Endothelial cell of umbilical vein (primary cell): ENCODE measurements around the gene ZNF365. TPM values are rescaled to one million over a fixed set of nuclear protein-coding genes. Genes with fewer than 3 reads are reported as not detected.

Experiments
- BruUV-seq: library from RNA; stranded (reverse); fragments of 400-500 nt; replicated peaks from 2 replicates; lab custom pipeline; 2021; lab: Mats Ljungman, UMichigan
- CTCF ChIA-PET: fragments of 300-600, 350-600 bp; sonication (Branson Sonifier 250); formaldehyde crosslinking; loops from one replicate; lab custom pipeline; 2021; ENCODE audit warnings: antibody characterized with exemption, inconsistent platforms; lab: Charles Lee
- POLR2A ChIA-PET: fragments of 300-600, 350-600 bp; sonication (Branson Sonifier 250); formaldehyde crosslinking; loops from one replicate; lab custom pipeline; 2021; ENCODE audit warnings: antibody characterized with exemption, inconsistent platforms; lab: Charles Lee
- DNase-seq: peaks from one replicate; pipeline ENCODE4 v3.0.0-alpha.2; 2011; ENCODE audit warnings: low read depth, low spot score
- FAIRE-seq: peaks from 2 replicates; lab custom pipeline; 2011; peaks lifted over from hg19 to GRCh38; lab: Jason Lieb, UNC
- H2AFZ ChIP-seq: 2 replicates; pipeline ENCODE4 v1.6.0; 2012; ENCODE audit warnings: low read depth, low read length, control low read depth, inconsistent platforms
- H3K27ac ChIP-seq: 2 replicates; pipeline ENCODE4 v1.5.1; 2011; ENCODE audit warnings: low read depth, mild to moderate bottlenecking, control low read depth, low read length, moderate library complexity; ENCODE audit not compliant: insufficient read depth
- H3K27me3 ChIP-seq, 2 experiments: 2 replicates each; pipeline versions ENCODE4 v1.6.0 to v1.6.1; 2011; ENCODE audit warnings: low read length in 2 of 2, mixed read lengths in 1 of 2; ENCODE audit not compliant: control insufficient read depth in 2 of 2, insufficient read depth in 2 of 2
- H3K36me3 ChIP-seq, 2 experiments: 2 replicates in 1 of 2; 3 replicates in 1 of 2; pipeline ENCODE4 v1.5.1; 2011; ENCODE audit warnings: low read length in 2 of 2, mild to moderate bottlenecking in 1 of 2, moderate library complexity in 1 of 2; ENCODE audit not compliant: control insufficient read depth in 2 of 2, insufficient read depth in 2 of 2; ENCODE audit errors: extremely low read depth in 1 of 2
- H3K4me1 ChIP-seq: 3 replicates; pipeline ENCODE4 v1.5.1; 2011; ENCODE audit warnings: mild to moderate bottlenecking, low read length; ENCODE audit not compliant: control insufficient read depth, insufficient read depth; ENCODE audit errors: extremely low read depth
- H3K4me2 ChIP-seq: 2 replicates; pipeline ENCODE4 v1.6.1; 2011; ENCODE audit warnings: low read length, control low read depth, mixed read lengths; ENCODE audit not compliant: insufficient read depth
- H3K4me3 ChIP-seq, 3 experiments: fragments of 200-600 bp in 1 of 3; sonication (generic), shearing (Covaris generic) in 1 of 3; replicated peaks in 1 of 3; 2 replicates each; pipeline ENCODE4 v1.5.1; 2011 to 2016; ENCODE audit warnings: control low read depth in 3 of 3, low read length in 3 of 3, mild to moderate bottlenecking in 2 of 3, inconsistent platforms in 1 of 3, low read depth in 1 of 3, moderate library complexity in 1 of 3; ENCODE audit not compliant: insufficient read depth in 1 of 3
- H3K79me2 ChIP-seq: 2 replicates; pipeline ENCODE4 v1.6.0; 2012; ENCODE audit warnings: low read length, inconsistent platforms; ENCODE audit not compliant: control insufficient read depth, insufficient read depth
- H3K9ac ChIP-seq: replicated peaks from 2 replicates; pipeline ENCODE3; 2011; ENCODE audit warnings: low read length, control low read depth; ENCODE audit not compliant: insufficient read depth; ENCODE audit errors: extremely low read depth
- H3K9me1 ChIP-seq: replicated peaks from 3 replicates; pipeline ENCODE4 v1.6.0; 2011; ENCODE audit warnings: mild to moderate bottlenecking, low read length; ENCODE audit not compliant: control insufficient read depth, insufficient read depth; ENCODE audit errors: extremely low read depth
- H3K9me3 ChIP-seq: replicated peaks from 2 replicates; pipeline ENCODE4 v1.5.1; 2012; ENCODE audit warnings: low read length, inconsistent platforms; ENCODE audit not compliant: control insufficient read depth, insufficient read depth
- H4K20me1 ChIP-seq: replicated peaks from 2 replicates; pipeline ENCODE3; 2011; ENCODE audit warnings: mild to moderate bottlenecking, low read length; ENCODE audit not compliant: control insufficient read depth, insufficient read depth; ENCODE audit errors: extremely low read depth
- EZH2 ChIP-seq: IDR thresholded peaks from 2 replicates; pipeline ENCODE4 v1.6.1; 2012; ENCODE audit warnings: borderline replicate concordance, low read depth, mild to moderate bottlenecking, moderate library complexity, low read length, inconsistent platforms; ENCODE audit not compliant: severe bottlenecking
- FOS ChIP-seq: IDR thresholded peaks from 2 replicates; pipeline ENCODE4 v1.6.1; 2011; ENCODE audit warnings: mild to moderate bottlenecking, low read length, moderate library complexity, borderline replicate concordance; ENCODE audit not compliant: insufficient read depth
- GATA2 ChIP-seq: IDR thresholded peaks from 2 replicates; pipeline ENCODE4 v1.7.0; 2011; ENCODE audit warnings: low read depth, mild to moderate bottlenecking, moderate library complexity, mixed read lengths, low read length; ENCODE audit not compliant: insufficient read length, insufficient read depth
- JUN ChIP-seq: IDR thresholded peaks from 2 replicates; pipeline ENCODE4 v1.6.1; 2011; ENCODE audit warnings: borderline replicate concordance, low read depth; ENCODE audit not compliant: insufficient read length, insufficient read depth
- MAX ChIP-seq: IDR thresholded peaks from 2 replicates; pipeline ENCODE4 v1.6.1; 2011; ENCODE audit not compliant: insufficient read depth, insufficient read length
- MYC ChIP-seq: IDR thresholded peaks from one replicate; pipeline ENCODE4 v1.6.1; 2011; ENCODE audit warnings: mild to moderate bottlenecking, low read depth, low read length
- POLR2A ChIP-seq: IDR thresholded peaks from 2 replicates; pipeline ENCODE4 v1.6.1; 2012; ENCODE audit warnings: low read depth, mild to moderate bottlenecking, control low read depth, low read length
- POLR2AphosphoS5 ChIP-seq: IDR thresholded peaks from 2 replicates; pipeline ENCODE4 v1.6.1; 2012; ENCODE audit warnings: low read depth, mild to moderate bottlenecking, control low read depth, low read length, moderate library complexity; ENCODE audit not compliant: insufficient read depth
- dilution Hi-C: fragments of 300-500 bp; cut with MboI; formaldehyde crosslinking; loops from one replicate; pipeline ENCODE4 v1.15.0; 2019; ENCODE audit warnings: low sequenced_read_pairs; ENCODE audit not compliant: extremely low pct_ligation_motif_present
- intact Hi-C: fragments of 100-400 bp; cut with micrococcal nuclease; formaldehyde crosslinking; loops from one replicate; pipeline ENCODE4 v1.10.0; 2022
- polyA plus RNA-seq, 4 experiments: library from polyadenylated mRNA; depleted of rRNA in 3 of 4; stranded (reverse) in 3 of 4; unstranded in 1 of 4; fragments of >200 nt; gene quantifications; 2 replicates each; pipeline versions ENCODE4 v1.2.1 to v1.2.3, GENCODE V29; 2011 to 2012; ENCODE audit warnings: missing spikeins in 1 of 4
- total RNA-seq: library from RNA; stranded (reverse); gene quantifications from 2 replicates; pipeline ENCODE4 v1.2.3, GENCODE V29; 2021
- TF ChIP-seq, protein P1 (sequence below), 2 donors: IDR thresholded peaks; 1 replicate in 1 of 2; 2 replicates in 1 of 2; pipeline ENCODE4 v1.5.1; 2011; ENCODE audit warnings: low read length in 2 of 2, mild to moderate bottlenecking in 2 of 2, moderate library complexity in 2 of 2, control low read depth in 1 of 2, inconsistent platforms in 1 of 2, low read depth in 1 of 2; ENCODE audit not compliant: insufficient read depth in 1 of 2; ENCODE audit errors: extremely low read depth in 1 of 2

Gene ZNF365
- total and polyA plus RNA-seq, 2 donors (not counting 3 experiments of a cell fraction or from before 2014, with no cell fraction given) = 1.3 to 2.9 TPM

DNA sequence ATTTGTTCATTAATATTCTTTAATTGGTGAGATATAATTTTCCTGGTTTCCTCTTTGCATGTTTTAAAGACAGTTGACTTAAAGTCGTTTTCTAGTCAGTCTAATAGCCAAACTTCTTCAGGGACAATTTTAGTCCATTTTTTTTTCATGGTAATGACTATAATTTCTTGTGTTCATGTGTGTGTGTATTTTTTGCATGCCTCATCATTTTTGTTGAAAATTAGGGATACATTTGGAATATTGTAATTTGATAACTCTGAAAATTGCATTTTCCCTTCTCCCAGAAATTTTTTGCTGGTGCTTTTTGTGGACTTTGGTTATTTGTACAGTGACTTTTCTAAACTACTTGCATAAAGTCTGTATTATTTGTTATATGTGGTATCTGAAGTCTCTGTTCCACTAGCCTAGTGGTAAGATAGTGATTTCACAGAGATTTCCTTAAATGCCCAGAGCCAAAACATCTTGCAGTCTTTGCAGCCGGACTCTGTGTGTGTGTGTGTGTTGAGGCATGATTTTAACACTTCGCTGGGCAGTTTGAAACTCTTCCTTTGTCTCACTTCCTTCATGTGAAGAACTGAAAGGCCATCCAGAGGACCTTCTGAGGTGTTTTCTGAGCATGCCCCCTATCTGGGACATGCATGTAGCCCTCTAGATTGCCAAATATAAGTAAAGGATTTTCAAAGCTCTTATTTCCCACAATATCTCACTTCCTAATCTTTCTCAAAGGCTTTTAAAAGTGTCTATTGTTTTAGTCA is 40.9 kb upstream of the ZNF365 start:
- no peak for FAIRE-seq
- no peak for DNase-seq
- H3K4me1 ChIP-seq = peaks cover 5% of the 10 kb centered on the region
- no peaks in the 10 kb centered on the region for H4K20me1 ChIP-seq
- H3K9me3 ChIP-seq = no peaks in the 10 kb centered on the region
- H3K79me2 ChIP-seq = no peaks in the 10 kb centered on the region
- TF ChIP-seq, protein P1, sequence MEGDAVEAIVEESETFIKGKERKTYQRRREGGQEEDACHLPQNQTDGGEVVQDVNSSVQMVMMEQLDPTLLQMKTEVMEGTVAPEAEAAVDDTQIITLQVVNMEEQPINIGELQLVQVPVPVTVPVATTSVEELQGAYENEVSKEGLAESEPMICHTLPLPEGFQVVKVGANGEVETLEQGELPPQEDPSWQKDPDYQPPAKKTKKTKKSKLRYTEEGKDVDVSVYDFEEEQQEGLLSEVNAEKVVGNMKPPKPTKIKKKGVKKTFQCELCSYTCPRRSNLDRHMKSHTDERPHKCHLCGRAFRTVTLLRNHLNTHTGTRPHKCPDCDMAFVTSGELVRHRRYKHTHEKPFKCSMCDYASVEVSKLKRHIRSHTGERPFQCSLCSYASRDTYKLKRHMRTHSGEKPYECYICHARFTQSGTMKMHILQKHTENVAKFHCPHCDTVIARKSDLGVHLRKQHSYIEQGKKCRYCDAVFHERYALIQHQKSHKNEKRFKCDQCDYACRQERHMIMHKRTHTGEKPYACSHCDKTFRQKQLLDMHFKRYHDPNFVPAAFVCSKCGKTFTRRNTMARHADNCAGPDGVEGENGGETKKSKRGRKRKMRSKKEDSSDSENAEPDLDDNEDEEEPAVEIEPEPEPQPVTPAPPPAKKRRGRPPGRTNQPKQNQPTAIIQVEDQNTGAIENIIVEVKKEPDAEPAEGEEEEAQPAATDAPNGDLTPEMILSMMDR (IDR thresholded peaks at IDR 0.05; ENCODE audit: extremely low read depth in 1 of 2, insufficient read depth in 1 of 2, low read depth in 1 of 2, low read length in 2 of 2) = no peak
- no peak for TF ChIP-seq EZH2
- no peak overlapping the region for H3K4me3 ChIP-seq
- H3K9me1 ChIP-seq = no peaks in the 10 kb centered on the region
- no peaks in the 10 kb centered on the region for H3K27me3 ChIP-seq
- no peak overlapping the region for H3K27ac ChIP-seq
- H3K36me3 ChIP-seq = no peaks in the 10 kb centered on the region
- POLR2A ChIA-PET = no interaction called here
- intact Hi-C loops = no loop called here
- BruUV-seq = no TSS peak
- CTCF ChIA-PET = no interaction called here
- dilution Hi-C loops = no loop called here
- H2AFZ ChIP-seq = no peak overlapping the region
- no peak overlapping the region for H3K9ac ChIP-seq
- no peak overlapping the region for H3K4me2 ChIP-seq

- H3K9me1 ChIP-seq = no peaks in the 10 kb centered on the region
- ChIA-PET CTCF (no interaction called here), POLR2A (no interaction called here)
- H3K36me3 ChIP-seq = no peaks in the 10 kb centered on the region
- BruUV-seq = no TSS peak
- H3K9me3 ChIP-seq = no peaks in the 10 kb centered on the region
- FAIRE-seq (no peak), DNase-seq (no peak)
- no peak overlapping the region for H3K4me2 ChIP-seq
- no peak overlapping the region for H2AFZ ChIP-seq
- dilution Hi-C loops = no loop called here
- no peak overlapping the region for H3K27ac ChIP-seq
- TF ChIP-seq MYC (no peak), MAX (no peak), JUN (no peak), GATA2 (no peak), POLR2A (no peak), FOS (no peak), EZH2 (no peak), POLR2AphosphoS5 (no peak)
- TF ChIP-seq, protein P1 (IDR thresholded peaks at IDR 0.05; ENCODE audit: extremely low read depth in 1 of 2, insufficient read depth in 1 of 2, low read depth in 1 of 2, low read length in 2 of 2) = no peak
- H3K27me3 ChIP-seq = no peaks in the 10 kb centered on the region
- no peaks in the 10 kb centered on the region for H4K20me1 ChIP-seq
- no peaks in the 10 kb centered on the region for H3K79me2 ChIP-seq
- no peak overlapping the region for H3K9ac ChIP-seq
- H3K4me3 ChIP-seq = no peak overlapping the region
- peaks cover 5% of the 10 kb centered on the region for H3K4me1 ChIP-seq
- intact Hi-C loops = no loop called here
Measured at GRCh38 chr10:62333988-62334682, 40.0 kb upstream of the ZNF365 start.
